ENCODE measurements around the gene HK3. TPM values are rescaled to one million over a fixed set of nuclear protein-coding genes. Genes with fewer than 3 reads are reported as not detected.

The HK3 gene
- total RNA-seq, 1 experiment from 2014 or later, result not detected

DNA sequence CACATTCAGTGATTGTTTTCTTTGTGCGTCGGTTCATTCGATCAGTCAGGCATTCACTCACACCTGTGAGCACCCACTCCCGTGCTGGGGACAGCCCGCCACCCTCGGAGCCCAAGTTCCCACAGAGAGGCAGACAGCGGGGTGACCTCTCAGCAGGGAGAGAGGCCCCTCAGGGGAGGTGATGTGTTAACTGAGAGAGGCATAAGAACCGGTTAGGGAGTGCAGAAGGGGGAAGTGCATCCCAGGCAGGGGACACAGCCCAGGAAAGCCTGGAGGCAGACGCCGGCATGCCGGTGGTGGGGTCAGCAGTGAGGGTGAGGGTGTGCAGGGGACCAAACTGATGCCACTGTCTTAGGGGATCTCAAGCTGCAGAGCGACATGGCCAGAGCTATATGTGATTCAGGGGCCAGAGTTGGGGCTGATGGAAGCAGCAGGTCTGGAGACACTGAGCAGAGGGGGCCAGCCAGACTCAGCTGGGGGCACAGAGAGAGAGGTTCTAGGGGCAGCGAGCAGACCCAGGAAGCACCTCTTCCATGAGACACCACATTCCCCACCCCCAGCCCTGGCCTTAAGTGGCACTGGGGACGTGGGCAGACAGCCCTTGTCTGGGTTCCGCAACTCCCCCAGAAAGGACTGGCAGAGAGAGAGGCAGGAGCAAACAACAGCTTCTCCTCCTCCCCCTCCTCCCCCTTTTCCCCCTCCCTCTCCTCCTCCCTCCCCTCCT lies 35.9 kb downstream of the HK3 start:
- DNase-seq (ENCODE audit: low read depth, low spot score), result no peak
- in situ Hi-C loops (cut with HindIII; ENCODE audit: low pct_unique_long_range_greater_than_20kb, low sequenced_read_pairs), result no loop called here

GRCh38 chr5:176862330-176862995 lies 36.7 kb downstream of the HK3 start:
- in situ Hi-C loops (cut with HindIII; ENCODE audit: low pct_unique_long_range_greater_than_20kb, low sequenced_read_pairs), result no loop called here
- no peak for DNase-seq (ENCODE audit: low read depth, low spot score)

GRCh38 chr5:176861276-176861675 lies 37.9 kb downstream of the HK3 start:
- DNase-seq (ENCODE audit: low read depth, low spot score), result no peak
- in situ Hi-C loops (cut with HindIII; ENCODE audit: low pct_unique_long_range_greater_than_20kb, low sequenced_read_pairs), result no loop called here

- no peak for DNase-seq (ENCODE audit: low read depth, low spot score)
- in situ Hi-C loops (cut with HindIII; ENCODE audit: low pct_unique_long_range_greater_than_20kb, low sequenced_read_pairs), result no loop called here
Measured at GRCh38 chr5:176860381-176860780, 38.8 kb downstream of the HK3 start.

DNA sequence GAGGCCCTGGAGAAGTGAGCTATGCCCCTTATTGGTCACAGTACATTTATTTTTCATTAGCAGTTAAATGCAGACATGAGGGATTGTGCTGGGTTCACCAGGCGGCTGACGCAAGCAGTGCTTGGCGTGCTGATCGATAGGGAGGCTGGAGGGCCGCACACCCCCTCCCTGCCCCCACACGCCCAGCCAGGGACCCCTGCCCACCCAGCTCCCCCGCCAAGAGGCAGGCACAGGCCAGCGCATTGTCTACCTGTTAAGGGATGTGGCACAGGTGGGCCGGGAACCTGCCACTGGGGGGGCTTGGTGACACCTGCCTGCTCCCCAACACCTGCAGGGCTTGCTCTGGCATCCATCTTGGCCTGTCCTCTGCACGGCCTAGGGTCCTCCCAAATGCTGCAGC lies 39.2 kb downstream of the HK3 start:
- in situ Hi-C loops (cut with HindIII; ENCODE audit: low pct_unique_long_range_greater_than_20kb, low sequenced_read_pairs), result no loop called here
- DNase-seq (ENCODE audit: low read depth, low spot score), result no peak

GRCh38 chr5:176857894-176858273 lies 41.3 kb downstream of the HK3 start:
- no peak for DNase-seq (ENCODE audit: low read depth, low spot score)
- in situ Hi-C loops (cut with HindIII; ENCODE audit: low pct_unique_long_range_greater_than_20kb, low sequenced_read_pairs), result no loop called here

DNA sequence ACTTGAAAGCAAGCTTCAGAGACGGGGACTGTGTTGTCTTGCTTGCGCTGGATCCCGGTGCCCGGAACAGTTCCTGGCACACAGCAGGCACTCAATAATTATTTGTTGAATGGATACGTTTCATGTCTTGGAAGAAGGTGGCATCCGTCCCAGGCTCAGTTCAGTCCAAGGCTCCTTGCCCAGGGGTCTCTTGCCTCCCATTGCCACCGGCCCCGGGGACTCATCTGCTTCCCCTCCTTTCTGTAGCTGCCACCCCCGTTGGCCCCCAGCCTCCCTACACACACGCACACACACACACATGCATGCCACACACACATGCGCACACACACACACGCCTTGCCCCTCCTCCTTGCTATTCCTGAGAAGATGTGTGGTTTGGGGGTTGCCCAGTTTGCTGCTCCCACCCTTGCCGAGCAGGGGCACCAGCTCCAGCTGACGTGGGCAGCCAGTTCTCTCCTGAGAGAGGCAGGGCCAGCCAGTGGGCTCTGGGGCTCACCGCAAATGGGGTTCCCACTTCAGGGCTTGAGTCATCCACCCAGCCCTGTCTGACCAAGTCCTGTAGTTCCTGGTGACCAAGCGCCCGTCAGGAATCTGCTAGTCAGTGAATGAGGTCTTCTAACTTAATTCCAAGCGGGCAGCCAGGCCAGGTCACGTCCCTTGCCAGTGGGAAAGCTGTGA lies 41.8 kb downstream of the HK3 start:
- in situ Hi-C loops (cut with HindIII; ENCODE audit: low pct_unique_long_range_greater_than_20kb, low sequenced_read_pairs), result no loop called here
- no peak for DNase-seq (ENCODE audit: low read depth, low spot score)

- in situ Hi-C loops (cut with HindIII; ENCODE audit: low pct_unique_long_range_greater_than_20kb, low sequenced_read_pairs), result no loop called here
- DNase-seq (ENCODE audit: low read depth, low spot score), result no peak
Measured at GRCh38 chr5:176856746-176857145, 42.4 kb downstream of the HK3 start.

- in situ Hi-C loops (cut with HindIII; ENCODE audit: low pct_unique_long_range_greater_than_20kb, low sequenced_read_pairs), result no loop called here
- DNase-seq (ENCODE audit: low read depth, low spot score), result no peak
Measured at GRCh38 chr5:176855598-176855997, 43.5 kb downstream of the HK3 start.

DNA sequence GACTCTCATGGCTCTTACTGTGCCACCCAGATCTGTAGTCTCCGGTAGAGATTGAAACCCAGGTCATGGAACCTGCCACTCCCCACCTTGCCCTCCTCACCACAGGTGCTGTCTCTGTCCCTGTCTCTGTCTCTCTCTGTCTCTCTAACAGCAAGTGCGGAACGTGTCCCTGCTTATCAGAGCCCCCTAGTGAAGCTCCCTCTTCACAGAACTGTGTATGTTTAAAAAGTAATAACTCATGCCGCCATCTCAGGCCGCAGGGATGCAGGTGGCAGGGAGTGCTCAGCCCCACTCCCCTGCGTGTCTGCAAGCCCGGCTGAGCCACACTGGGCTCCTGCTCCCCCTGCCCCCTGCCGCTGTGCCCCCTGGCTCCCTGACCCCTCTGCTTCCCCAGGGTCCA lies 45.0 kb downstream of the HK3 start:
- no peak for DNase-seq (ENCODE audit: low read depth, low spot score)
- in situ Hi-C loops (cut with HindIII; ENCODE audit: low pct_unique_long_range_greater_than_20kb, low sequenced_read_pairs), result no loop called here

DNA sequence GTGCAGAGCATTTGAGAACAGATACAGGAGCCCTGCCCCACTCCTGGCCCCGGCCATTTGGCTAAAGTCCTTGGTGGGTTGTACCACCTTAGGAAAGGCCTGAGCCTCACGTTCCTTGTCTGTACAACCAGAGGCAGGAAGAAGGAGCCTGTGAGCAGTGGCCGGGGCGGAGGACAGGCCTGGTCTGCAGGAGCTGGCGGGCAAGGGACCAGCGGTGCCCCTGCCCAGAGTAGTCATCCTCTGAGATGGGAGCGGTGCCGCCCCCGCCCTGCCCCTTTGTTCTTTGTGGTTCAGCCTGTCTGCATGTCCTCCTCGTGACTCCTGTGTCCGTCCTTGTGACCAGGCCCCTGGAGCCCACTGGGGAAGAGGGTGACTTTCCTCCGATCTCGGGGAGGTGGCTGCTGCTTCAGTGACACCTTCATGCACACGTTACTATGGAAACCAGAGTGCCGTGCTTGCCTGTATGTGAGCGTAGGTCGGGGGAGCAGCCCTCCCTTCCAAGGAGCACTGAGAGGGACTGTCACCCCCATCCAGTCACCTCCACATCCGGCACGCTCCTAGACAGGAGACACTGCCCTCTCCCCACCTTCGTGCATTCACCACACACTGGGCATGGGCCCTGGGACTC lies 45.9 kb downstream of the HK3 start:
- no peak for DNase-seq (ENCODE audit: low read depth, low spot score)
- in situ Hi-C loops (cut with HindIII; ENCODE audit: low pct_unique_long_range_greater_than_20kb, low sequenced_read_pairs), result no loop called here

GRCh38 chr5:176851871-176852658 lies 47.1 kb downstream of the HK3 start:
- DNase-seq (ENCODE audit: low read depth, low spot score), result no peak
- in situ Hi-C loops (cut with HindIII; ENCODE audit: low pct_unique_long_range_greater_than_20kb, low sequenced_read_pairs), result no loop called here

DNA sequence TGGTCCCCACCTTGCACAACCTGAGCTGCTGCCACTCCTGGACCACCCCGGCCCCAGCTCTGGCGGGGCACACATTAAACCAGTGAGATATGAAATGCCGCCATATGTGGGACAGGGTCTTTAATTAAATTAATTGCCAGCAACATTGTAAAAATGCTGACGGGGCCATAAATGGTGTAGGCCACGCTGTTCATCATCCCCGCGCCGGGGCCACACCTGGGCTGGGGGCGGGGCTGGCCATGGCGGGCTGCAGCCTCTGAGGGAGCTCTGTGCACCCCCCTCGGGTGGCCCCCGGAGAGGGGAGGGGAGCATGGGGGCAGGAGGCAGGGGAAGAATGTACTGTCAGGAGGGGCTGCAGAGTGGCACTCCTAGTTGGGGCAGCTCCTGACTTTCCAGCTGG lies 47.8 kb downstream of the HK3 start:
- DNase-seq (ENCODE audit: low read depth, low spot score), result no peak
- in situ Hi-C loops (cut with HindIII; ENCODE audit: low pct_unique_long_range_greater_than_20kb, low sequenced_read_pairs), result no loop called here

GRCh38 chr5:176850371-176851245 lies 48.5 kb downstream of the HK3 start:
- in situ Hi-C loops (cut with HindIII; ENCODE audit: low pct_unique_long_range_greater_than_20kb, low sequenced_read_pairs), result no loop called here

GRCh38 chr5:176849611-176850227 lies 49.4 kb downstream of the HK3 start:
- in situ Hi-C loops (cut with HindIII; ENCODE audit: low pct_unique_long_range_greater_than_20kb, low sequenced_read_pairs), result no loop called here
- DNase-seq (ENCODE audit: low read depth, low spot score), result no peak

More at GRCh38 chr5:176850371-176851245, 48.5 kb downstream of the HK3 start:
- no peak for DNase-seq (ENCODE audit: low read depth, low spot score)

DNA sequence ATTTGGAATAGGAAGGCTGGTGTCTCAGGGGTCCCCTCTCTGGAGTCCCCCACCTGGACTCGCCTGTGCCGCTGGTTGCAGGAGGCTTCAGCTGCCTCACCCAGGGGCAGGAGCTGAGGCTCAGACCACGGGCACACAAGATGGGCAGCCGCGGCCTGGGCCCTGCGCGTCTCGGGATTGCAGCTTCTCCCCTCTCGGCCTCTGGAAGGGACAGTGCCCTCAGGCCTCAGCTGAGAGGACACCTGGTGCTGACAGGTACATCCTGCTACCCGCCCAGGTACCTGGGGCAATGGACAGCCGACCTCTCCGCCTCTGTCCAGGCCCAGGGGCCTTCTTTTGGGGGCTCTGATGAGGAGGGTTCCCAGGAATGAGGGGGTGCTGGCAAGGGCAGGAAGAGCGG lies 50.5 kb downstream of the HK3 start:
- no peak for DNase-seq (ENCODE audit: low read depth, low spot score)
- in situ Hi-C loops (cut with HindIII; ENCODE audit: low pct_unique_long_range_greater_than_20kb, low sequenced_read_pairs), result no loop called here
